GM18861 (cell line): ENCODE results near the gene FABP1.

Source experiments
- ATAC-seq: cut with Tn5 transposase; IDR thresholded peaks from one replicate; pipeline ENCODE4 v1.9.1; 2021; ENCODE audit not compliant: unreplicated experiment

Gene FABP1

GRCh38 chr2:88127888-88128653 is at the start of gene FABP1:
FABP1 (minus strand) TSS chr2:88128062; CDS start chr2:88128017, 45 bp downstream.
- no peak for ATAC-seq

- no peak for ATAC-seq
These were observed 49.7 kb upstream of the FABP1 start for GRCh38 chr2:88177556-88177955.

GRCh38 chr2:88176352-88176984 is 48.6 kb upstream of the FABP1 start:
- no peak for ATAC-seq

- ATAC-seq = no peak
These were observed 45.0 kb upstream of the FABP1 start for GRCh38 chr2:88172882-88173281.

DNA sequence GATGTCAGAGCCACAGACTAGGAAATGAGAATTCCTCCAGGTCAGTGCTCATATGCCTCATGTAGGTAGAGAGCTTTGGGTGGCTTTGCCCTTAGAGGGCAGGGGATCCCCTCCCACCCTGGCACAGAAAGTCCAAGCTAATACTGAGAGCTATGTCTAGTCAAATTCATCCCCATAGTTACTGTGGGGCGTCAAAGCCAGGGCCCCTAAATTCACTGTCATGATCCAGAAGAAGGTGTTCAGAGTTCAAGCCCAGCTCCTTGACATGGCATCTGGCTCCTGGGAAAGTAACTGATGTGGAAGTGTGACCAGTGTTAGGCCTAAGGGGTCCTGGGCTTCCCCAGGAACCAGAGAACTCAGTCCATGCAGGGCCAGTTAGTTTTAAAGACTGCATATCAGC is 44.1 kb upstream of the FABP1 start:
- ATAC-seq = no peak

DNA sequence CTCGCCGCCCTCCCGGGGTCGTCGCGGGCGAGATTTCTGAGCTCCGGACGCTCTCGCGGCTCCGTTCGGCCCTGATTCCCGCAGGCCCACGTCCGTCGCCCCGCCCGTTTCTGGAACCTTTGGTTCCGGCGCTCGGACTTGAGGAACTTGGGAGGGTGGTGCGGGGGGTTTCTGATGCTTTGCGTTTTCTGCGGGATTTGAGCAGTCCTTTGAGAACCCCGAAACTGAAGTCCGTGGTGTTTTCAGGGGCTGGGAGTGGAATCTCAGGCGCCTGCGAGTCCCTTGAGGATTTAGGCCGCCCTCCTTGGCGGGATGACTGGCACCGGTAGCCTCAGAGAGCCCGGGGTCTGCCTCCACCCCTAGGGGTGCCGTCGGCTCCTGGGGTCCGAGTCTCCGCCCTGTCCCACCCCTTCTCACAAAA is 42.6 kb upstream of the FABP1 start:
- ATAC-seq = no peak

GRCh38 chr2:88168386-88168785 is 40.5 kb upstream of the FABP1 start:
- ATAC-seq = no peak

- no peak for ATAC-seq
These were observed 39.9 kb upstream of the FABP1 start for GRCh38 chr2:88167740-88168139.

- ATAC-seq = no peak
These were observed 37.6 kb upstream of the FABP1 start for GRCh38 chr2:88165332-88166003.

DNA sequence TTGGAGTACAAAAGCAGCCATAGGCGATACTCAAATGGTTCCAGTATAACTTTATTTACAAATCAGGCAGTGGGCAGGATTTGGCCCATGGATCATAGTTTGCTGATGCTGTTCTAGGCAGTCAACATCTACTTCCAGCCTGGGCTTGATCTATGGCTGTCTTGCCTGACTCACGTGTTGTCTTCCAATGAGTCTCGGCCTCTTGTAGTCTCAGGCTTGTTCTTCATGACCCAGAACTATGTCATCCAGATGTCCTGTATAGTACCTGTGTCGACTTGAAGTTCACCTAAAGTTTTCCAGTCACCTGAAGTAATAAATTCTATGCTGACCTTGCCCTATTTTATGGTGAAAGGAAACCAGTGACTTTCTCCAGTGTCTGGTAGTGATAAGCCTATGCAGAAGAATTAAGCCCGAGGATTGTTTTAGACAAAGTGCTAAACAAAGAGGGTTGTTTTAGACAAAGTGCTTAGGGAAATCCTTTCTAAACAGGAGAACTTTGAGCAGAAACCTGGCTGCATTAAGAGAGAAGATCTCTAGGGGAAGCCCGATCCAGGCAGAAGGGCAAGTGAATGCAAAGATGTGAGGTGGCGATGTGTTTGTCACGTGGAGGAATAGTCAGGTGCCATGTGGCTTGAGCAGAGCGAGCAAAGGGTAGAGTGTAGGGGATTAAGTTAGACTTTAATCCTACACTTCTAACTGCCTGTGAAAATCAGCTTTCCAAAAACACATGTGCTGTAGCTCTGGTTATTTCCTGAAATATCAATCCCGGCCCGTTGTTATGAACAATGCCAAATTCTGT is 33.8 kb upstream of the FABP1 start:
- no peak for ATAC-seq

- no peak for ATAC-seq
These were observed 32.7 kb upstream of the FABP1 start for GRCh38 chr2:88160517-88160916.

- no peak for ATAC-seq
These were observed 32.1 kb upstream of the FABP1 start for GRCh38 chr2:88159955-88160415.

DNA sequence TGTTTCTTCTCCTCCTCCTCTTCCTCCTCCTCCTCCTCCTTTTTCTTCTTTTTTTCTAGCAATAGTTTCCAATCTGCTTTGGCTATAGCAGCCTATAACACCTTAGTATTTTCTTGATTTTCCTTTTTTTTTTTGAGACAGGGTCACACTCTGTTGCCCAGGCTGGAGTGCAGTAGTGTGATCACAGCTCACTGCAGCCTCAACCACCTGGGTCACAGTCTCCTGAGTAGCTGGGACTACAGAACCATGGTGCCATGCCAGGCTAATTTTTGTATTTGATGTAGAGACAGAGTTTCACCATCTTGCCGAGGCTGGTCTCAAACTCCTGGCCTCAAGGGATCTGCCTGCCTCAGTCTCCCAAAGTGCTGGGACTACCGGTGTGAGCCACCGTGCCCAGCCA is 31.6 kb upstream of the FABP1 start:
- no peak for ATAC-seq

DNA sequence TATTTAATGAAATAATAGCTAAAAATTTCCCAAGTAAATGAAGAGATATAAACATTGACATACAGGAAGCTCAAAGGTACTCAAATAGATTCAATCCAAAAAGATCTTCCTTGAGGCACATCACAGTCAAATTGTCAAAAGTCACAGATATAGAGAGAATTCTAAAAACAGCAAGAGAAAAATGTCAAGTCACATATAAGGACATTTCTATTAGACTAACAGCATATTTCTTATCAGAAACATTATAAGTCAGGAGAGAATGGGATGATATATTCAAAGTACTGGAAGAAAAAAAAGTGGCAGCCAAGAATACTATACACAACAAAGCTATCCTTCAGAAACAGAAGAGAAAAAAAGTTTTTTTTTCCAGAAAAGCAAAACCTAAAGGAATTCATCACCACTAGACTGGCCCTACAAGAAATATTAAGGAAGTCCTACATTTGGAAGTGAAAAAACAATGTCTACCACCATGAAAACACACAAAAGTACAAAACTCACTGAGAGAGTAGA is 21.1 kb upstream of the FABP1 start:
- ATAC-seq = no peak

DNA sequence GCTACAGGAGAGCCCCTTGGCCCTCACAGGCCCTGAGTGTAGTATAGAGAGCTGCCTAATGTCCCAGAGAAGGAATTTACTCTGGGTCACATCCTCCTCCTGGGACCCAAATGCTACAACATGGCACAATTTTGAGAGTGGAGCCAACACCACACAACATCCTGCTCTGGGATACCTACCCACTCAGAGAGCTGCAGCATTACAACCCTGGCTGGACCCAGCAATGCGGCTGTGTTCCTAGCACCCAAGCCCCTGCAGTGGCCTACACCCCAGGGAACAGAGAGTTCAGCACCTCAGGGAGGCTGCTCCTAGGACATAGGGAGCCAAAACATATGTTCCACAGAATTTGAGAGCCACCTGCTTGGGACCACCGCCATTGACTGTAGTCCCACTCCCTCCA is 19.3 kb upstream of the FABP1 start:
- ATAC-seq = no peak

- no peak for ATAC-seq
These were observed 18.7 kb upstream of the FABP1 start for GRCh38 chr2:88146590-88146989.

- no peak for ATAC-seq
These were observed 17.1 kb upstream of the FABP1 start for GRCh38 chr2:88144914-88145497.

DNA sequence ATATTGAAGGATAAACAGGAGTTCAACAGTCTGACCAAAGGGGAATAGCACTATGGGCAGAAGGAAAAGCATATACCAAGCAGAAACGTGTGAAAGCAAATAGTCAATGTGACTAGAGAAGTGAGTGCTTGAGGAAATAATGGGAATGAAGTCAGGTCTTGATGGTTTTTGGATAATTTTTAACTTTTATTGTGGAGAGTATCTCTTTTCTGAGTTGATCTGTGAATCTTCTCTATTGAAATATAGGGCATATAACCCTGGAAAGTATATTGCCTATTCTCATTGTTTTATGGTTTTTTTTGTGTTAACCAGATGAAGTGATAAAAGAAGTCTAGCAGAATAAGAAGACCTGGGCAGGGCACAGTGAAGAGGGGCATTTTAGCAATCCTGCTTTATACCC is 16.4 kb upstream of the FABP1 start:
- ATAC-seq = no peak

GRCh38 chr2:88141952-88142351 is 14.1 kb upstream of the FABP1 start:
- ATAC-seq = no peak

DNA sequence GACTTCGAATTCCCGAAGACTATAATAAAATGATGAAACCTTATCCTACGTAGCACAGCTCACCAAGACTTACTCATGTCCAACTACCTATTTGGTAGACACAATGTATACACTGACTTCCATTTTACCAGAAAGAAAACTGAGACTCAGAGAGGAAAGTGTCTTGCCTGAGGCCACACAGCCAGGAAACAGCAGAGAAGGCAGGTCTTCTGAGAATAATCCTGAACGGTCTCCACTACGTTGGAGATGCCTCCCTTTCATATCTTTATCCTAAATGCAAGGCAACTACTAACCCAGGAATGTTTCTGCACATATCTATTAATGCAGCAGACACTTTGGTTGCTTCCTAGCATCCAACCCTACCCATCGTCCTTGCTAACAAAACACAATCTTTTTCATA is 11.9 kb upstream of the FABP1 start:
- no peak for ATAC-seq
